HG03064 (cell line): ENCODE results near the gene HRH3.

Experiments
- ATAC-seq: cut with Tn5 transposase; IDR thresholded peaks from one replicate; pipeline ENCODE4 v1.9.1; 2021; ENCODE audit warnings: low read depth; ENCODE audit not compliant: unreplicated experiment

HRH3 gene

GRCh38 chr20:62217913-62218773 is 1.9 kb downstream of the HRH3 start:
- no peak for ATAC-seq

- ATAC-seq, result no peak
These were observed 3.2 kb downstream of the HRH3 start for GRCh38 chr20:62216636-62217566.

GRCh38 chr20:62215991-62216635 is 4.0 kb downstream of the HRH3 start:
- no peak for ATAC-seq

GRCh38 chr20:62215020-62215990 is 4.8 kb downstream of the HRH3 start:
- no peak for ATAC-seq

- no peak for ATAC-seq
These were observed 6.0 kb downstream of the HRH3 start for GRCh38 chr20:62214067-62214466.

GRCh38 chr20:62212299-62212698 is 7.8 kb downstream of the HRH3 start:
- ATAC-seq, result no peak

- no peak for ATAC-seq
These were observed 8.2 kb downstream of the HRH3 start for GRCh38 chr20:62211769-62212288.

GRCh38 chr20:62211216-62211615 is 8.9 kb downstream of the HRH3 start:
- no peak for ATAC-seq

GRCh38 chr20:62210496-62210855 is 9.6 kb downstream of the HRH3 start:
- ATAC-seq, result no peak

- no peak for ATAC-seq
These were observed 10.1 kb downstream of the HRH3 start for GRCh38 chr20:62209850-62210495.

- no peak for ATAC-seq
These were observed 11.0 kb downstream of the HRH3 start for GRCh38 chr20:62208795-62209755.

GRCh38 chr20:62208061-62208794 is 11.8 kb downstream of the HRH3 start:
- no peak for ATAC-seq

- ATAC-seq, result no peak
These were observed 13.7 kb downstream of the HRH3 start for GRCh38 chr20:62206388-62206775.

- no peak for ATAC-seq
These were observed 14.3 kb downstream of the HRH3 start for GRCh38 chr20:62205618-62206387.

GRCh38 chr20:62203378-62204030 is 16.6 kb downstream of the HRH3 start:
- no peak for ATAC-seq

- ATAC-seq, result no peak
These were observed 17.3 kb downstream of the HRH3 start for GRCh38 chr20:62202676-62203377.
